HL-60 (cell line): Measurements from ENCODE around the gene BPIFB2.

Experiments
- POLR2AphosphoS5 ChIP-seq: IDR thresholded peaks from 2 replicates; pipeline ENCODE4 v1.6.1; 2012; ENCODE audit warnings: low read depth
- TF ChIP-seq, protein P1 (sequence below): IDR thresholded peaks from one replicate; pipeline ENCODE4 v1.5.1; 2011; ENCODE audit warnings: low read length, control low read depth, inconsistent platforms; ENCODE audit not compliant: insufficient read depth
- TF ChIP-seq, protein P2 (sequence below): IDR thresholded peaks from 2 replicates; pipeline ENCODE4 v1.6.1; 2012; ENCODE audit warnings: low read depth; ENCODE audit not compliant: insufficient replicate concordance

DNA sequence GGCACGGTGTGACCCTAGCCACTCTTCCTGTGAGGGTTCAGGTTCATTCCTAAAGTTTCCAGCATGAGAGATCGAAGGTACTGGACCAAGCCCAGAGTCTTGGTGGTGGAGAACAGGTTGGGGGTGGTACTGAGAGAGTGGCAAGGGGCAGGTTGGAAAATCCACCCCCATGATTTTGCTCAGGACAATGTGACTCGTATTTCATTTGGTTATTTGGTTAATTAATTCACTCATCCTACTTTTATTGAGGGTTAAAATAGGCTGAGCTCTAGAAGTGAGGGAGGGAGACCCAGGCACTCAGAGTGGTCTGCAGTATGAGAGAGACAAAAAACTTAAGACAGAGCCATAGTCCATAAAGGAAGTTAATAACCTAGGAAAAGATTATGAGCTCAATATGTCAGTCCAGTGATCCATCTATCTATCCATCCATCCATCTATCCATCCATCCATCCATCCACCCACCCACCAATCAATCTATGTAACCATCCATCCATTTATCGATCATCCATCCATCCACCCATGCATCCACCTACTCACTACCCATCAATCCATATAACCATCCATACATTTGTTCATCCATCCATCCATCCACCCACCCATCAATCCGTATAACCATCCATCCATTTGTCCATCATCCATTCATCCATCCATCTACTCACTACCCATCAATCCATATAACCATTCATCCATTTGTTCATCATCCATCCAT, 17.3 kb downstream of the BPIFB2 start:
- TF ChIP-seq, protein P1, sequence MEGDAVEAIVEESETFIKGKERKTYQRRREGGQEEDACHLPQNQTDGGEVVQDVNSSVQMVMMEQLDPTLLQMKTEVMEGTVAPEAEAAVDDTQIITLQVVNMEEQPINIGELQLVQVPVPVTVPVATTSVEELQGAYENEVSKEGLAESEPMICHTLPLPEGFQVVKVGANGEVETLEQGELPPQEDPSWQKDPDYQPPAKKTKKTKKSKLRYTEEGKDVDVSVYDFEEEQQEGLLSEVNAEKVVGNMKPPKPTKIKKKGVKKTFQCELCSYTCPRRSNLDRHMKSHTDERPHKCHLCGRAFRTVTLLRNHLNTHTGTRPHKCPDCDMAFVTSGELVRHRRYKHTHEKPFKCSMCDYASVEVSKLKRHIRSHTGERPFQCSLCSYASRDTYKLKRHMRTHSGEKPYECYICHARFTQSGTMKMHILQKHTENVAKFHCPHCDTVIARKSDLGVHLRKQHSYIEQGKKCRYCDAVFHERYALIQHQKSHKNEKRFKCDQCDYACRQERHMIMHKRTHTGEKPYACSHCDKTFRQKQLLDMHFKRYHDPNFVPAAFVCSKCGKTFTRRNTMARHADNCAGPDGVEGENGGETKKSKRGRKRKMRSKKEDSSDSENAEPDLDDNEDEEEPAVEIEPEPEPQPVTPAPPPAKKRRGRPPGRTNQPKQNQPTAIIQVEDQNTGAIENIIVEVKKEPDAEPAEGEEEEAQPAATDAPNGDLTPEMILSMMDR: no peak
- TF ChIP-seq POLR2AphosphoS5: no peak
- TF ChIP-seq, protein P2, sequence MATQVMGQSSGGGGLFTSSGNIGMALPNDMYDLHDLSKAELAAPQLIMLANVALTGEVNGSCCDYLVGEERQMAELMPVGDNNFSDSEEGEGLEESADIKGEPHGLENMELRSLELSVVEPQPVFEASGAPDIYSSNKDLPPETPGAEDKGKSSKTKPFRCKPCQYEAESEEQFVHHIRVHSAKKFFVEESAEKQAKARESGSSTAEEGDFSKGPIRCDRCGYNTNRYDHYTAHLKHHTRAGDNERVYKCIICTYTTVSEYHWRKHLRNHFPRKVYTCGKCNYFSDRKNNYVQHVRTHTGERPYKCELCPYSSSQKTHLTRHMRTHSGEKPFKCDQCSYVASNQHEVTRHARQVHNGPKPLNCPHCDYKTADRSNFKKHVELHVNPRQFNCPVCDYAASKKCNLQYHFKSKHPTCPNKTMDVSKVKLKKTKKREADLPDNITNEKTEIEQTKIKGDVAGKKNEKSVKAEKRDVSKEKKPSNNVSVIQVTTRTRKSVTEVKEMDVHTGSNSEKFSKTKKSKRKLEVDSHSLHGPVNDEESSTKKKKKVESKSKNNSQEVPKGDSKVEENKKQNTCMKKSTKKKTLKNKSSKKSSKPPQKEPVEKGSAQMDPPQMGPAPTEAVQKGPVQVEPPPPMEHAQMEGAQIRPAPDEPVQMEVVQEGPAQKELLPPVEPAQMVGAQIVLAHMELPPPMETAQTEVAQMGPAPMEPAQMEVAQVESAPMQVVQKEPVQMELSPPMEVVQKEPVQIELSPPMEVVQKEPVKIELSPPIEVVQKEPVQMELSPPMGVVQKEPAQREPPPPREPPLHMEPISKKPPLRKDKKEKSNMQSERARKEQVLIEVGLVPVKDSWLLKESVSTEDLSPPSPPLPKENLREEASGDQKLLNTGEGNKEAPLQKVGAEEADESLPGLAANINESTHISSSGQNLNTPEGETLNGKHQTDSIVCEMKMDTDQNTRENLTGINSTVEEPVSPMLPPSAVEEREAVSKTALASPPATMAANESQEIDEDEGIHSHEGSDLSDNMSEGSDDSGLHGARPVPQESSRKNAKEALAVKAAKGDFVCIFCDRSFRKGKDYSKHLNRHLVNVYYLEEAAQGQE: no peak
